Heart left ventricle (tissue), 16 donors: ENCODE results near the gene SERPINB4. TPM values are rescaled to one million over a fixed set of nuclear protein-coding genes. Genes with fewer than 3 reads are reported as not detected.

Experiments
- ATAC-seq, 4 donors: fragments of 200-7000 bp; cut with Tn5 transposase; one replicate each; pipeline ENCODE4 v1.9.1; 2020 to 2022; ENCODE audit warnings: moderate library complexity in 4 of 4, mild to moderate bottlenecking in 3 of 4, moderate number of reproducible peaks in 1 of 4
- DNase-seq, 5 donors: peaks; one replicate each; pipeline ENCODE4 v3.0.0-alpha.2; 2020
- H3K27ac ChIP-seq, 12 donors: fragments of 200-600 bp; sonication (generic) in 4 of 12; one replicate each; pipeline versions ENCODE4 v1.5.0 to v1.8.0; 2016 to 2022; ENCODE audit warnings: mild to moderate bottlenecking in 2 of 12
- H3K27me3 ChIP-seq, 9 donors: fragments of 200-600 bp; sonication (generic) in 2 of 9; one replicate each; pipeline versions ENCODE4 v1.5.1 to v1.8.0; 2016 to 2022; ENCODE audit warnings: mild to moderate bottlenecking in 3 of 9
- H3K36me3 ChIP-seq, 9 donors: fragments of 200-600 bp; sonication (generic) in 2 of 9; one replicate each; pipeline versions ENCODE4 v1.5.0 to v1.8.0; 2018 to 2022; ENCODE audit warnings: mild to moderate bottlenecking in 2 of 9
- H3K4me1 ChIP-seq, 12 donors: fragments of 200-600 bp; sonication (generic) in 4 of 12; one replicate each; pipeline versions ENCODE4 v1.5.0 to v1.8.0; 2016 to 2022; ENCODE audit warnings: mild to moderate bottlenecking in 3 of 12
- H3K4me3 ChIP-seq, 12 donors: fragments of 200-600 bp; sonication (generic) in 4 of 12; one replicate each; pipeline versions ENCODE4 v1.5.0 to v1.8.0; 2017 to 2022; ENCODE audit warnings: mild to moderate bottlenecking in 9 of 12, moderate library complexity in 4 of 12
- H3K9me3 ChIP-seq, 12 donors: fragments of 200-600 bp; sonication (generic) in 4 of 12; one replicate each; pipeline versions ENCODE4 v1.5.0 to v1.8.0; 2016 to 2022; ENCODE audit warnings: mild to moderate bottlenecking in 1 of 12
- CTCF ChIP-seq, 12 donors: fragments of 200-600 bp; sonication (generic) in 4 of 12; IDR thresholded peaks; one replicate each; pipeline versions ENCODE4 v1.5.0 to v1.8.0; 2018 to 2022; ENCODE audit warnings: antibody characterized with exemption in 12 of 12, mild to moderate bottlenecking in 5 of 12
- POLR2A ChIP-seq, 2 donors: fragments of 450-650 bp; IDR thresholded peaks; one replicate each; pipeline ENCODE4 v1.6.1; 2017; ENCODE audit warnings: antibody characterized with exemption in 2 of 2, mild to moderate bottlenecking in 2 of 2, moderate library complexity in 2 of 2
- WGBS, 4 donors: extraction: QIAGEN DNeasy Blood & Tissue Kit in 2 of 4; methylation state at CpG; one replicate each; pipeline versions ENCODE4 v1.1.5 to v1.1.7; 2013 to 2018; 5-methylcytosine and 5-hydroxymethylcytosine counted together
- intact Hi-C, 10 donors: fragments of 100-400 bp; cut with DNase I; formaldehyde crosslinking; loops; one replicate each; pipeline versions ENCODE4 v1.11.1 to v1.14.2; 2022
- polyA plus RNA-seq, 2 donors: library from polyadenylated mRNA; stranded (reverse); fragments of 200-250 nt; gene quantifications; one replicate each; pipeline ENCODE4 v1.2.3, GENCODE V29; 2013
- total RNA-seq, 9 donors: library from RNA; depleted of rRNA in 2 of 9; stranded (reverse); fragments of >200 nt in 2 of 9; fragmentation: NEBNext Ultra II Directional in 3 of 9; extraction: Animal tissue kit (Norgen Biotek cat#: 25700) in 3 of 9; gene quantifications; one replicate each; pipeline versions ENCODE4 v1.1.0 to v1.2.4, GENCODE V29; 2016 to 2023
- donor health status: ischemic (EF 13 %, LVEDD 7.1; RV severe dilation, severe dysfunction).
- donor health status: healthy with polysubstance abuse.
- donor health status: DM: no; HTN: yes; CAD: no.
- donor health status: DM: no; HTN: no; CAD: no.
- donor health status: ischemic (EF 25% LVEDD 6.9; RV normal size, moderate dysfunction).
- donor health status: ischemic (EF 25% LVEDD 5.7; RV mildly dilated, moderate dysfunction).
- donor health status: healthy.
- donor health status: DM: yes; HTN: yes; CAD: no.
- donor health status: ischemic (EF 35%, LVEDD 5.7; RV mildly dilated, moderate dysfunction).
- donor health status: nonischemic (EF 11% LVEDD 7.7; RV severe dilation, severe dysfunction).
- donor health status: DM: yes; HTN: yes; CAD: no.
- donor health status: PGD.
- donor health status: ischemic (EF 29% LVEDD 5.4; RV normal size, mild dysfunction).
- donor health status: nonischemic (EF 23%, LVEDD 6.1; RV moderate dilation, normal function).

The SERPINB4 gene
- total and polyA plus RNA-seq, 11 donors, result 0.85 TPM; not detected in 10

- TF ChIP-seq CTCF (IDR thresholded peaks at IDR 0.05), result no peak
- TF ChIP-seq POLR2A (IDR thresholded peaks at IDR 0.05), result no peak
- intact Hi-C loops, result no loop called here
- Histone ChIP-seq H3K4me1 (no peaks in the 10 kb centered on the region), H3K4me3 (no peak overlapping the region), H3K9me3 (peaks cover 0 to 30% (median 4%) of the 10 kb centered on the region in 12 donors), H3K27ac (no peak overlapping the region), H3K36me3 (no peaks in the 10 kb centered on the region), H3K27me3 (no peaks in the 10 kb centered on the region)
- 58 to 72% (median 65%) methylated on average over 3 of the region's 3 CpGs for WGBS, 4 donors
- no peak for ATAC-seq
- DNase-seq, result no peak
Measured at GRCh38 chr18:63619661-63620060, 24.4 kb downstream of the SERPINB4 start.

- intact Hi-C loops, result no loop called here
- no peaks in the 10 kb centered on the region for H3K4me1 ChIP-seq
- 91 to 95% (median 94%) methylated on average over 2 of the region's 2 CpGs for WGBS, 4 donors
Measured at GRCh38 chr18:63617915-63618234, 26.2 kb downstream of the SERPINB4 start.

GRCh38 chr18:63617049-63617914, 26.8 kb downstream of the SERPINB4 start:
- no peak for DNase-seq
- TF ChIP-seq CTCF (IDR thresholded peaks at IDR 0.05) (no peak), POLR2A (IDR thresholded peaks at IDR 0.05) (no peak)
- 10 to 33% (median 30%) methylated on average over 3 of the region's 3 CpGs for WGBS, 4 donors

More at GRCh38 chr18:63617915-63618234, 26.2 kb downstream of the SERPINB4 start:
- H3K27me3 ChIP-seq, result no peaks in the 10 kb centered on the region
- DNase-seq (no peak), ATAC-seq (no peak)
- H3K4me3 ChIP-seq, result no peak overlapping the region
- TF ChIP-seq POLR2A (IDR thresholded peaks at IDR 0.05) (no peak), CTCF (IDR thresholded peaks at IDR 0.05) (no peak)
- peaks cover 0 to 25% (median 1%) of the 10 kb centered on the region in 12 donors for H3K9me3 ChIP-seq
- H3K36me3 ChIP-seq, result no peaks in the 10 kb centered on the region
- H3K27ac ChIP-seq, result no peak overlapping the region

GRCh38 chr18:63613420-63613819, 30.6 kb downstream of the SERPINB4 start:
- H3K36me3 ChIP-seq, result no peaks in the 10 kb centered on the region
- no peak overlapping the region for H3K4me3 ChIP-seq
- DNase-seq (no peak), ATAC-seq (no peak)
- H3K27me3 ChIP-seq, result no peaks in the 10 kb centered on the region
- no peak overlapping the region for H3K27ac ChIP-seq
- 67 to 87% (median 82%) methylated on average over 4 of the region's 4 CpGs for WGBS, 4 donors
- intact Hi-C loops, result no loop called here
- TF ChIP-seq CTCF (IDR thresholded peaks at IDR 0.05) (no peak), POLR2A (IDR thresholded peaks at IDR 0.05) (no peak)
- H3K9me3 ChIP-seq, result no peaks in the 10 kb centered on the region
- no peaks in the 10 kb centered on the region for H3K4me1 ChIP-seq

More at GRCh38 chr18:63617049-63617914, 26.8 kb downstream of the SERPINB4 start:
- peaks cover 0 to 25% (median 1%) of the 10 kb centered on the region in 12 donors for H3K9me3 ChIP-seq
- H3K4me3 ChIP-seq, result no peak overlapping the region
- H3K36me3 ChIP-seq, result no peaks in the 10 kb centered on the region
- no peaks in the 10 kb centered on the region for H3K4me1 ChIP-seq
- no peaks in the 10 kb centered on the region for H3K27me3 ChIP-seq
- intact Hi-C loops, result no loop called here
- ATAC-seq, result no peak
- no peak overlapping the region for H3K27ac ChIP-seq
